Superior temporal gyrus (tissue), 1 donor: ENCODE results near the gene CSK.

Source experiments
- DNase-seq: peaks from one replicate; pipeline ENCODE4 v3.0.0-alpha.2; 2016; ENCODE audit errors: extremely low spot score

CSK gene

DNA sequence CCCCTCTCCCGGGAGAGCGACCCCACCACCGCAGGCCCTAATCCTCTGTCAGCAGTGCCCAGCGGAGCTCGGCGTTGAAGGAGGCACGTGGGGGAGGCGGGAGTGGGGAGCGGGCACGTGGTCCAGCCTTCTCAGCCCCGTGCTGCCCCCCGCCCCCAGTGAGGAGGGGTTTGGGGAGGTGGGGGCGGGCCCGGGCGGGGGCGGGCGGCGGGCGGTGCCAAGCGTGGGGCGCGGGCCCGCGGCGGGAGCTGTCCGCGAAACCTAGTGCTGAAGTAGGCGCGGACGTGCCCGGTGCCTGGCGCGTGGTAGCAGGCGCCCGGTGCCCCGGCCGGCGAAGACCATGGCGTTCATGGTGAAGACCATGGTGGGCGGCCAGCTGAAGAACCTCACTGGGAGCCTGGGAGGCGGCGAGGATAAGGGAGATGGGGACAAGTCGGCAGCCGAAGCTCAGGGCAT, 44.5 kb downstream of the CSK start, which contains the start of gene CPLX3:
TSS of gene CPLX3 (plus strand) at position 264 of the 456 bp plus-strand sequence. CDS start at position 341, 77 bp downstream.
- DNase-seq: no peak

DNA sequence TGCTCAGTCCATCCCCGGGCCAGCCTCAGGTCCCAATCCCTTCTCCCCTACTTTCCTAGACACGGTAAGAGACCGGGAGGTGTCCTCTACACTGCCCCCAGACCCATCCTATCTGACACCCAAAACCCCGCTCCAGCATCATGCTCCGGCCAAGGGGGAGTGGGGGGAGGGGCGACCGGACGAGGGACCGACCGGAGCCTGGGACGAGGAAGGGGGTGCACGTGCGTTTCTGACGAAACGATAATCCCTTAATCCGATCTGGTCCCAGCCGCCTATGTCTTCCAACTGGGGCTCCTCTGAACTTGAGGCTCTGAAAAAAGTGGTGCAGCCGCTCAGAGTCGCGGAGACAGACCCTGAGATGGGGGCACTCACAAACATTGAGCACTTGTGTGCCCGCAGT, 45.0 kb downstream of the CSK start:
- DNase-seq: no peak

GRCh38 chr15:74827614-74828013, 45.7 kb downstream of the CSK start:
- no peak for DNase-seq

DNA sequence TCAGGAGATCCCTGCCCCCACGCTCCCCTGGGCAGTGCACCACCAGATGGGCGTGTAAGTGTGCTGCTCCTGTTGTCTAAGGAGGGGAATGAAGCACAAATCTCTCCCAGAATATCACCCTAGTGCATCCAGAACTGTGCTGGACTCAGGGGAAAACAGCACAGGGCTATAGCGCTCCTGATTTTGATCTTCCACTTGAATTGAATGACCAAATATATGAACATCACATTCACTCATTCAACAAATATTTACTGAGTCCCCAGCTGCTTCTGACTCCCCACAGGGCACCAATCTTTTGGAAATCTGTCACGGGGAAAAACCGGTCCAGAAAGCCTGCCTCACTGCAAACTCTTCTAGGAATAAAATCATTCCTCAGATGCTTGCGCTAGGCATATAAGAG, 47.0 kb downstream of the CSK start:
- DNase-seq: no peak

DNA sequence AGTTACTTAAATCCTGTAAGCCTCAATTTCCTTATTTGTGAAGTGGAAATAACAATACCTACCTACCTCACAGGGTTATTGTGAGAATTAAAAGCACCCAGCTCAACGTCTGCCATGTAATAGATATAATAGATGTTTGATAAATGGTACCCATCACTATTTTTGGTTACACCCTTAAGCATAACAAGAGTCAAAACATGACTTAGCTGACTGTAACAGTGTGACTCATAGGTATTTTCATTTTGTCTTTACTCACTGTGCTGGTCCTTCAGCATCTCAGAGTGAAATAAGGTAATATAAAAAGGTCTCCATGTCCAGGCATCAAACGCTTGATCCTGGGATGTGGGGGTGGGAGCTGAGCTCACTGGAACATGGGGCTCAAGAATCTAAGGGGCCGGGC, 47.6 kb downstream of the CSK start:
- no peak for DNase-seq

GRCh38 chr15:74829991-74830390, 48.1 kb downstream of the CSK start:
- DNase-seq: no peak

DNA sequence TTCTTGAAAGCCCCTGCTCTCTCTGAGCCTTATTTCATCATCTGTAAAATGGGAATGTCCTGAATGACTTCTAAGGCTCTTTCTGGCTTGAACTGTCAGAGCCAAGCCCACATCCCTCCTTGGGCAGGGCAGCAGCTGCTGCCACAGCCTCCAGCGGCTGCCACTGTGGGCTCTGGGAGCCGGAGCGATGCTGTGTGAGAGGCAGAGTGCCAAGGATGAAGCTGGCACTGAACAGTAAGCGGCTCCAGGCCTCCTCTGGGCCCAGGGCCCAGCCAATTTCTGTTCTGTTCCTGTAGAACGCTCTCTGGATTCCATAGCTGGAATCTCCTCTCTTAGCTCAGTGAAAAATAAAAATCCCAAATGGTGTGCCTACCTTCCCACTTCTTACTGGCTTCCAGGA, 49.0 kb downstream of the CSK start:
- peak; percentile 84 for DNase-seq

DNA sequence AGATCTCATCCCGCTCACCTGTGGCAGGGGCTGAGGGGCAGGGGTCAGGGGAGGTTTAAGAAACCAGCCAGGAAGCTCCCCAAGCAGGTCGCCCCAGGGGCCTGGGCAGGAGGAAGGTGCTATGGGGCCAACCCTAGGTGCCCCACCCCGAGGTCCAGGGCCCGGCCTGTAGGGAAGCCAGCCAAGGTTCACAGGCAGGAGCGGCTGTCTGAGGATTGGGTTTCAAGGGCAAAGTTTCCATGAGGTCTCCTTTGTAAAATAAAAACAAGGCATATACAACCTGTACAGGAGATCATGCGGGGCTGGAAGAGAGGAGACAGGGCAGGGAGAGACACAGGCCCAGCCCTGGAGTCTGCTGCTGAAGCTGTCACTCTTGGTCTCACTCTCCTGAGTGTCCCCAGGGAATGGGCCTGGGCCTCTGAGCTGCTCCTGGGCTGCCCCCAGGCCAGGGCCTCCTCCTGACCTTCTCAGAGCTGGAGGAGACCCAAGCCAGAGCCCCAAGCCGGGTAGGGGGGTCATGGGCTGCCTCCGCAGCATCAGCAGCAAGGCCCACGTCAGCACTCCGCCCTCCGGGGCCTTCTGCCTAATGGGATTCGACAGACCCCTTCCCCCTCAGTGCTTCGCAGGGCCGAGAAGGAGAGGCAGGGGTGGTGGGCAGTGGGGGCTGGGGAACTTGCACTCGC, 50.1 kb downstream of the CSK start:
- DNase-seq: no peak

DNA sequence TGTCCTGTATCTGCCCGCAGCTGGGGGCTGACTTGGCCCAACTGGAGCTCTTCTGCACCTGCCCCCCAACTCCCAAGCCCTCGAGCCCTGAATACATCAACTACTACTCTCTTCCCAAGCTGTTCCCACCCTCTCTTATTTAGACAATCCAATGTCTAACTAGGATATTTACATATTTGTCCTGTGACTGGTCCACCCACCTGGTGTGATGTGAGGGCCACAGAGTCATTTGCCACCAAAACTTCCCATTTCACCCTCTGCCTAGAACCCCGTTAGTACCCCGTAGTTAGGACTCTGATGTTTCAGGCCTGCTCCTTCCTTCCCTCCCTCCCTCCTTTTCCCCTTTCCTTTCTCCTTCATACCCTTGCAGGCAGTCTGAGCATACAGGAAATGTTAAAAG, 50.9 kb downstream of the CSK start:
- no peak for DNase-seq

DNA sequence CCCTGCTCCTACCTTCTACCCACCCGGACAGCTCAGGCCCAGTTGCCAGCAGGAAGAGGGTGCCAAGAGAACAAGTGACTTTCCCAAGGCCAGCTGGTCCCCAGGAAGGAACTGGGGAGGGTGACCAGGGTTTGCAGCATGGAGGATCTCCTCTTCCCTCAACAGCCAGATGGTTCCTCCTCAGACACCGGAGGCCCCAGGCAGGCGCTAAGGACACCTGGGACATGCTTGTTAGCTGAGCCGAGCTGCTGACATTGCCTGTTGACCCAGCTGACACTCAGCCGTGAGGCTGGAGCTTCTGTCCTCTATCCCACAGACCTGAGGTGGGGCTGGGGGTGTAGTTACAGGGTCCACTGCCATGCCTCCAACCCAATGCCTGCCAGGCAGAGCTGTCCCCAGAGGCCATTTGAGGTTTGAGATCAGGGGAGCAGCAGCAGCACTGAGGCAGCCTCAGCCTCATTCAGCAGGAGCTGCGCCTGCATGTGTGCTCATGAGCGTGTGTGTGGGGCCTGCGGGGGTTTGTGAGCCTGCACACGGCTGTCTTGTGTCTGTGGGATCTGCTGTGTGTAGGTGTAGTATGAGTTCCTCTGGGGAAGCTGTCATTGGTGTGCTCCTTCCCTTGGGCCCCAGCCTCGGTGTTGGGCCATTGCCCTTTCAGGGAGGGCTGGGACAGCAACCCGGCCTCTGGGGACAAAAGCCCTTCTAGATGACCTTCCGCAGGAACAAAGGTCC, 51.7 kb downstream of the CSK start:
- DNase-seq: no peak

DNA sequence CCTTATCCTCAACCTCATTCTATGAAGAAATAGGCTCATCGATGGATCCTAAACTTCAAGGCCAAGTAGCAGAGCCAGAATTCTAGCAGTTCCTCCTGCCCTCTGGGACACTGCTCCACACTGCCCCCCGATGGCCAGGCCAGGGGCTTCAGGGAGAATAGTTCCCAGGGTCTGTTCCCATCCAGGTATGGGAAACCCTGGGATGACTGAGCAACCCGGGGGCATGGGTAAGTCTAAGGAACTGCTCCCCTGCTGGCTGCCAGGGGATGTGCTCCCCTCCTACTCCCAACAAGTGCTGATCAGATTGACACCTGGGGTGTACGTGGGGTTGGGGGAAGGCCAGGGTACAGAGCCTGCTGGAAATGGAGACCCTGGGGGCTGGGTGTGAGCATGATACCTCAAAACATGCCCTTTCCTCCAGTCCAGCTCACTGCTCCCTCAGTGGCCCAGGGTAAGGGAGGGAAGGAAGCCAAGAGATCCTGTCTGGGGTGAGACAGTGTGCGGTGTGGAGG, 53.5 kb downstream of the CSK start:
- peak; percentile 51 for DNase-seq

DNA sequence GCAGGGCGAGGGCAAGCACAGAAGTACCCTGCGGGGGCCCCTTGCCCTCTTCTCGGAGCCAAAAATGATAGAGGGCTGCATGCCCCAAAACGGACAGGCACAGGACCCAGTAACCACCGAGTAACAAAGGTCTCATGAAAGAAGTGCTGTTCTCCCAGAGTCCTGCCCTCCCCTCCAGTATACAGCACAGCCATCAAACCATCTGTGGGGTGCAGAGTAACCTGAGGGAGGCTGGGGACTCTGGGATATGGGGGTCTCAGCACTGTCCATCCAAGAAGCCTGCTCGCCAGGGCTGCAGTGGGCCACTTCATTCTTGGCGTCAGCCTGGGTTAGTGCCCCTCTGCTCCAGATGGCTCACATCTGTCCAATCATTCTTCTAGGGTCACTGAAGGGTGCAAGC, 55.0 kb downstream of the CSK start:
- DNase-seq: no peak

GRCh38 chr15:74837482-74838136, 55.7 kb downstream of the CSK start:
- no peak for DNase-seq

DNA sequence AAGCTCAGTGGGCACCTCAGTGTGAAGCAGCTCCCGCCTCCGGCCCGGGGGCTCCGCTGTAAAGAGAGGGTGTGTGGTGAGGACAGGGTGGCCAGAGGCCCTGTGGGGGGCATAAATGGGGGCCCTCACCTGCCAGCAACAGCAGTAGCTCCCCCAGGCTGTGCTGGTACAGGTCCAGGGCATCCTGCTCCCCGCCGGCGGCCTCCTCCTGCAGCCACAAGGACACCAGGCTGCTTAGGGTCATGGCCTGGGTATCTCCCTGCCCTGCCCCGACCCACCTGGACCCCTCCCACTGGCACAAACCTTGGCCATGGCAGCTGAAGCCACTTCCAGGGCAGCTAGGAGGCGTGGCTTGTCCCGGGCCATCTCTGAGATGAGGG, 56.2 kb downstream of the CSK start:
- DNase-seq: no peak

DNA sequence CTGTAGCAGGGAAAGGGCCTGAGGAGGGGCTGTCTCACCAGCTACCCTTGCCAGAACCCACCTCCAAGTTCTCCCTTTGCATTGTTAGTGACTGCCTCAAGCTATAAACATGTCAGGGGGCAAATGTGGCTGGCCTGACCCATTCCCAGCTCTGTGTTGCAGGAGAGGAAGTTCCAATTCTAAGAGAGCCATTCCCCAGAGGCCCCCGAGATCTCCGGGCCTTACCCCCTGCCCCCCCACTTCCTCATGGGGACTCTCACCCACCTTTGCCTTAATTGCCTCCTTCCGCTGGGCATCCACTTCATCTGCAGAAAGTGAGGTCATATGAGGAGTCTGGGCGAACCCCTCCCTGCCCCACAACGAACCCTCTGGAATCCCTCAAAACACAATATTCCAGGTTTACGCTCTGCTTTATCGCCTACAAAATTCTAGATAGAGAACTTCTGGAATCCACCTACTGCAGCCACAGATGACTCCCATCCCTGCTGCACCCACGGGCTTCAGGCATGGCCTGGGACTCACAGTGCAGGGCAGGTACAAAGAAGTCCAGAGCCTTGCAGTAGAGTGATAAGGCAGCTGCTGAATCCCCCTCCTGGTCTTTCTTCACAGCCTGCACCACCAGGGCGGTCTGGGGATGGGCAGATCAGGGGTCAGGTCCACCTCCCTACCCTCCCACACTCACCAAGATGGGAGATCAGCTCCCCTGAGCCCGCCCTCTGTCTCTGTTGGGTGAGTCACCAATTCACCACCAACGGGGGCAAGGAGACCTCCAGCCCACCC, 57.1 kb downstream of the CSK start:
- no peak for DNase-seq

- DNase-seq: no peak
Measured at GRCh38 chr15:74839526-74840395, 57.9 kb downstream of the CSK start.

- no peak for DNase-seq
Measured at GRCh38 chr15:74840851-74841775, 59.2 kb downstream of the CSK start.

GRCh38 chr15:74841891-74842373, 60.1 kb downstream of the CSK start:
- no peak for DNase-seq

- peak; percentile 89 for DNase-seq
Measured at GRCh38 chr15:74842581-74843444, 60.9 kb downstream of the CSK start, which contains the start of gene ULK3. TSS of gene ULK3 (minus strand) at chr15:74843156. CDS start at chr15:74843105, 51 bp downstream.
